MM.1S (cell line): ENCODE measurements around the gene ANXA2.

Source experiments
- EZH2 ChIP-seq: fragments of 300-600 bp; sonication (generic); optimal IDR thresholded peaks from 2 replicates; pipeline ENCODE3; 2017; ENCODE audit warnings: low read depth, mild to moderate bottlenecking, antibody characterized with exemption, low read length, mixed read lengths
- EZH2phosphoT487 ChIP-seq: fragments of 300-600 bp; sonication (generic); IDR thresholded peaks from 2 replicates; pipeline ENCODE4 v1.6.1; 2018; ENCODE audit warnings: antibody characterized with exemption, low read length
- TF ChIP-seq, protein P1 (sequence below): fragments of 300-600 bp; sonication (generic); IDR thresholded peaks from 2 replicates; pipeline ENCODE4 v1.5.1; 2016; ENCODE audit warnings: antibody characterized with exemption, low read length, mixed read lengths

DNA sequence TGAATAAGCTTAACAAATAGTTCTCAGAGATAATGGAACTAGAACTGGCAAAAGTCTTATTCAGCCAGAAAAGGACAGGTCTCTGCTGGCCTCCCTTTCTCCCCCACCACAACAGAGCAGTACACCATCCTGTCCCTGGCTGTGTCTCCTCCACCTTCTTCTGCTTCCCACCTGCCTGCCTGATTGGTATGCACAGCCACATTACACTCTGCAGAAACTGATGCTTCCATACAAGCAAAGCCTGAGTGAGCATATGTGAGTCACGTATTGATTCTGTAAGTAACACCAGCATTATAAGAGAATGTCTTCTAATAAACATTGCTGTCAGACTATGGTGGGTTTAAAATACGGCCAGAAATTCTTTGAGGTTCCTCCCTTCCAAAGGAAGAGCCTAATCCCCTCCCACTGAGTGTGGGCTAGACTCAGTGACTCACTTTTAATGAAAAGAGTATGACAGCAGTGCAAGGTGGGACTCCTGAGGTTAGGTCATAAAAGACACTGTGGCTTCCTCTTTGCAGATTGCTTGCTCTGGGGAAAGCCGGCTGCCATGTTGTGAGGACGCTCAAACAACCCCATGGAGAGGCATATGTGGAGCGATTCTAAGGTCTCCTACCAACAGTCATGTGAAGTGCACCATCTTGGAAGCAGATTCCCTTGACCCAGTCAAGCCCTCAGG lies 44.4 kb downstream of the ANXA2 start:
- TF ChIP-seq EZH2phosphoT487 (no peak), EZH2 (no peak)
- TF ChIP-seq, protein P1, sequence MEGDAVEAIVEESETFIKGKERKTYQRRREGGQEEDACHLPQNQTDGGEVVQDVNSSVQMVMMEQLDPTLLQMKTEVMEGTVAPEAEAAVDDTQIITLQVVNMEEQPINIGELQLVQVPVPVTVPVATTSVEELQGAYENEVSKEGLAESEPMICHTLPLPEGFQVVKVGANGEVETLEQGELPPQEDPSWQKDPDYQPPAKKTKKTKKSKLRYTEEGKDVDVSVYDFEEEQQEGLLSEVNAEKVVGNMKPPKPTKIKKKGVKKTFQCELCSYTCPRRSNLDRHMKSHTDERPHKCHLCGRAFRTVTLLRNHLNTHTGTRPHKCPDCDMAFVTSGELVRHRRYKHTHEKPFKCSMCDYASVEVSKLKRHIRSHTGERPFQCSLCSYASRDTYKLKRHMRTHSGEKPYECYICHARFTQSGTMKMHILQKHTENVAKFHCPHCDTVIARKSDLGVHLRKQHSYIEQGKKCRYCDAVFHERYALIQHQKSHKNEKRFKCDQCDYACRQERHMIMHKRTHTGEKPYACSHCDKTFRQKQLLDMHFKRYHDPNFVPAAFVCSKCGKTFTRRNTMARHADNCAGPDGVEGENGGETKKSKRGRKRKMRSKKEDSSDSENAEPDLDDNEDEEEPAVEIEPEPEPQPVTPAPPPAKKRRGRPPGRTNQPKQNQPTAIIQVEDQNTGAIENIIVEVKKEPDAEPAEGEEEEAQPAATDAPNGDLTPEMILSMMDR: no peak
